Skeletal muscle satellite cell (primary cell): Measurements from ENCODE around the gene CCER1.

Experiments
- H3K27me3 ChIP-seq: 2 replicates; pipeline ENCODE4 v1.7.0; 2013; ENCODE audit warnings: low read length; ENCODE audit not compliant: control insufficient read depth, insufficient read depth
- H3K36me3 ChIP-seq: 2 replicates; pipeline ENCODE4 v1.7.0; 2013; ENCODE audit warnings: mild to moderate bottlenecking, control low read depth, low read length; ENCODE audit not compliant: insufficient read depth
- H3K4me1 ChIP-seq: 2 replicates; pipeline ENCODE4 v1.7.0; 2013; ENCODE audit warnings: low read length; ENCODE audit not compliant: control insufficient read depth, insufficient read depth
- H3K4me2 ChIP-seq: 2 replicates; pipeline ENCODE4 v1.7.0; 2013; ENCODE audit warnings: mild to moderate bottlenecking, low read length
- H3K4me3 ChIP-seq: 2 replicates; pipeline ENCODE4 v1.7.0; 2013; ENCODE audit warnings: low read length
- H3K9ac ChIP-seq: 2 replicates; pipeline ENCODE4 v1.7.0; 2013; ENCODE audit warnings: mild to moderate bottlenecking, low read depth, low read length, moderate library complexity
- H3K9me3 ChIP-seq: replicated peaks from 2 replicates; pipeline ENCODE4 v1.7.0; 2013; ENCODE audit warnings: mild to moderate bottlenecking, control low read depth, low read length

CCER1 gene

GRCh38 chr12:90984114-90984513 is 29.1 kb upstream of the CCER1 start:
- peaks cover 4% of the 10 kb centered on the region for H3K4me1 ChIP-seq
- no peak overlapping the region for H3K9ac ChIP-seq
- H3K27me3 ChIP-seq, result no peaks in the 10 kb centered on the region

GRCh38 chr12:90982170-90982569 is 27.2 kb upstream of the CCER1 start:
- no peaks in the 10 kb centered on the region for H3K36me3 ChIP-seq
- no peak overlapping the region for H3K4me3 ChIP-seq
- peaks cover 2% of the 10 kb centered on the region for H3K4me1 ChIP-seq
- no peak overlapping the region for H3K9ac ChIP-seq
- no peaks in the 10 kb centered on the region for H3K9me3 ChIP-seq
- H3K4me2 ChIP-seq, result no peak overlapping the region
- H3K27me3 ChIP-seq, result no peaks in the 10 kb centered on the region

More at GRCh38 chr12:90984114-90984513, 29.1 kb upstream of the CCER1 start:
- H3K36me3 ChIP-seq, result no peaks in the 10 kb centered on the region
- H3K4me3 ChIP-seq, result no peak overlapping the region
- H3K9me3 ChIP-seq, result no peaks in the 10 kb centered on the region
- H3K4me2 ChIP-seq, result no peak overlapping the region

- H3K4me2 ChIP-seq, result no peak overlapping the region
- H3K4me3 ChIP-seq, result no peak overlapping the region
- H3K9me3 ChIP-seq, result no peaks in the 10 kb centered on the region
- no peaks in the 10 kb centered on the region for H3K27me3 ChIP-seq
- H3K36me3 ChIP-seq, result no peaks in the 10 kb centered on the region
- H3K4me1 ChIP-seq, result no peaks in the 10 kb centered on the region
- no peak overlapping the region for H3K9ac ChIP-seq
Measured at GRCh38 chr12:90979951-90980350, 25.0 kb upstream of the CCER1 start.

GRCh38 chr12:90979019-90979418 is 24.0 kb upstream of the CCER1 start:
- Histone ChIP-seq H3K36me3 (no peaks in the 10 kb centered on the region), H3K9me3 (no peaks in the 10 kb centered on the region), H3K4me3 (no peak overlapping the region), H3K9ac (no peak overlapping the region), H3K4me1 (peaks cover 8% of the 10 kb centered on the region), H3K4me2 (no peak overlapping the region), H3K27me3 (no peaks in the 10 kb centered on the region)

GRCh38 chr12:90978117-90978770 is 23.3 kb upstream of the CCER1 start:
- Histone ChIP-seq H3K4me1 (peaks cover 15% of the 10 kb centered on the region), H3K4me2 (no peak overlapping the region), H3K9me3 (no peaks in the 10 kb centered on the region), H3K27me3 (no peaks in the 10 kb centered on the region), H3K36me3 (no peaks in the 10 kb centered on the region), H3K9ac (peak overlapping the region; percentile 3), H3K4me3 (no peak overlapping the region)

GRCh38 chr12:90977224-90977623 is 22.2 kb upstream of the CCER1 start:
- H3K9me3 ChIP-seq, result no peaks in the 10 kb centered on the region
- no peak overlapping the region for H3K4me2 ChIP-seq
- H3K36me3 ChIP-seq, result no peaks in the 10 kb centered on the region
- no peak overlapping the region for H3K9ac ChIP-seq
- H3K27me3 ChIP-seq, result no peaks in the 10 kb centered on the region
- peaks cover 20% of the 10 kb centered on the region for H3K4me1 ChIP-seq
- no peak overlapping the region for H3K4me3 ChIP-seq

- H3K4me3 ChIP-seq, result no peak overlapping the region
- H3K4me1 ChIP-seq, result peaks cover 30% of the 10 kb centered on the region
- H3K4me2 ChIP-seq, result no peak overlapping the region
- H3K9ac ChIP-seq, result no peak overlapping the region
- H3K27me3 ChIP-seq, result no peaks in the 10 kb centered on the region
- H3K36me3 ChIP-seq, result no peaks in the 10 kb centered on the region
- no peaks in the 10 kb centered on the region for H3K9me3 ChIP-seq
Measured at GRCh38 chr12:90974286-90974685, 19.3 kb upstream of the CCER1 start.

GRCh38 chr12:90972226-90972625 is 17.2 kb upstream of the CCER1 start:
- H3K4me1 ChIP-seq, result peaks cover 30% of the 10 kb centered on the region
- H3K36me3 ChIP-seq, result no peaks in the 10 kb centered on the region
- H3K27me3 ChIP-seq, result no peaks in the 10 kb centered on the region
- H3K4me2 ChIP-seq, result no peak overlapping the region
- H3K9ac ChIP-seq, result no peak overlapping the region
- no peak overlapping the region for H3K4me3 ChIP-seq
- no peaks in the 10 kb centered on the region for H3K9me3 ChIP-seq

GRCh38 chr12:90970911-90971310 is 15.9 kb upstream of the CCER1 start:
- no peaks in the 10 kb centered on the region for H3K9me3 ChIP-seq
- no peak overlapping the region for H3K4me3 ChIP-seq
- no peak overlapping the region for H3K9ac ChIP-seq
- no peaks in the 10 kb centered on the region for H3K36me3 ChIP-seq
- peaks cover 30% of the 10 kb centered on the region for H3K4me1 ChIP-seq
- H3K27me3 ChIP-seq, result no peaks in the 10 kb centered on the region
- H3K4me2 ChIP-seq, result no peak overlapping the region

GRCh38 chr12:90970471-90970870 is 15.5 kb upstream of the CCER1 start:
- Histone ChIP-seq H3K4me1 (peaks cover 30% of the 10 kb centered on the region), H3K27me3 (no peaks in the 10 kb centered on the region), H3K9me3 (no peaks in the 10 kb centered on the region), H3K36me3 (no peaks in the 10 kb centered on the region), H3K4me2 (no peak overlapping the region), H3K9ac (no peak overlapping the region), H3K4me3 (no peak overlapping the region)

GRCh38 chr12:90969851-90970250 is 14.9 kb upstream of the CCER1 start:
- peaks cover 30% of the 10 kb centered on the region for H3K4me1 ChIP-seq
- H3K4me3 ChIP-seq, result no peak overlapping the region
- H3K36me3 ChIP-seq, result no peaks in the 10 kb centered on the region
- no peak overlapping the region for H3K9ac ChIP-seq
- H3K9me3 ChIP-seq, result no peaks in the 10 kb centered on the region
- H3K4me2 ChIP-seq, result no peak overlapping the region
- H3K27me3 ChIP-seq, result no peaks in the 10 kb centered on the region

GRCh38 chr12:90969346-90969745 is 14.4 kb upstream of the CCER1 start:
- Histone ChIP-seq H3K36me3 (no peaks in the 10 kb centered on the region), H3K4me1 (peaks cover 25% of the 10 kb centered on the region), H3K4me2 (no peak overlapping the region), H3K4me3 (no peak overlapping the region), H3K9ac (no peak overlapping the region), H3K9me3 (no peaks in the 10 kb centered on the region), H3K27me3 (no peaks in the 10 kb centered on the region)
